HG02938 (cell line): ENCODE data around the gene SYTL3.
"Not testable (repeated sequence)": the region's sequence is repeated elsewhere in the genome, so short reads cannot be mapped to it uniquely, and the experiment has no call there.

Experiments used
- ATAC-seq: cut with Tn5 transposase; IDR thresholded peaks from one replicate; pipeline ENCODE4 v1.9.1; 2021; ENCODE audit warnings: mild to moderate bottlenecking, moderate library complexity; ENCODE audit not compliant: unreplicated experiment

Gene SYTL3, protein sequence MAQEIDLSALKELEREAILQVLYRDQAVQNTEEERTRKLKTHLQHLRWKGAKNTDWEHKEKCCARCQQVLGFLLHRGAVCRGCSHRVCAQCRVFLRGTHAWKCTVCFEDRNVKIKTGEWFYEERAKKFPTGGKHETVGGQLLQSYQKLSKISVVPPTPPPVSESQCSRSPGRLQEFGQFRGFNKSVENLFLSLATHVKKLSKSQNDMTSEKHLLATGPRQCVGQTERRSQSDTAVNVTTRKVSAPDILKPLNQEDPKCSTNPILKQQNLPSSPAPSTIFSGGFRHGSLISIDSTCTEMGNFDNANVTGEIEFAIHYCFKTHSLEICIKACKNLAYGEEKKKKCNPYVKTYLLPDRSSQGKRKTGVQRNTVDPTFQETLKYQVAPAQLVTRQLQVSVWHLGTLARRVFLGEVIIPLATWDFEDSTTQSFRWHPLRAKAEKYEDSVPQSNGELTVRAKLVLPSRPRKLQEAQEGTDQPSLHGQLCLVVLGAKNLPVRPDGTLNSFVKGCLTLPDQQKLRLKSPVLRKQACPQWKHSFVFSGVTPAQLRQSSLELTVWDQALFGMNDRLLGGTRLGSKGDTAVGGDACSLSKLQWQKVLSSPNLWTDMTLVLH

DNA sequence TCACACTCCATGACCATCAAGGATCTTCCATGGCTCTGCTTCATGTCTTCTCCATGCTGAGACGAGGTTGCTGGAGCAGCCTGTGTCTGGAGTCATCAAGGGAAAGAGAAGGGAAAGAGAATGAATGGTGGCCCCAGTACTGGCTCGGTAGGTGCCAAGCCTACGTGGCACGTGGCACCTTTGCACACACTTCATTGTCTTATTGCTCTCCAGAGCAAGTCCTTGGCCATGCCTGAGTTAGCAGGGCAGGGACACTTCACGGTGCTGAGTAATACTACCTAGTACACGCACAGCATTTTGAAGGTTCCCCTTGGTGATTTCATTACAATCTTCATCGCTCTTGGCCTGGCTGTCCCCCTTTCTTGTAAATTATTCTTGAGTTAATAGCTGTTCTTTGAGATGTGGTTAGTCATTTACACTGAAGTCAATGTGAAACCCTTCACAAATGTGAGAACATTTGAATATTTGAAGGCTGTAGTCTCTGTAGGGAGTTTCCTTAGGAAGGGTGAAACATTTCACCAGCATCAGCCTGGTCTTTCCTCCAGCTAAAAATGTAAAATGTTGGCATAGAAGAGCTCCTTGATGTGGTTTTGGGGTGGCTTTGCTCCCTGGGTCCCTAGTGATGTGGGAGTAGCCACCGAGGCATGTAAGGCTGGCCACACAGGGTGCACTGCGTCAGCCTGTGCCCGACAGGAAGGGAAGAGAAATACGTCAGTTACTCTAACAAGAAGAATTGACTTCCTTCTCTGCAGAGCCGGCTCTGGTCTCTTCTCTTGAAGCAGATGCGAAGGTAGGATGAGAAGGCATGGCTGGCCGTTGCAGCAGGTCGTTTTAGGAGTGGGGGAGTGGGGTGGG is at the start of gene SYTL3:
TSS of gene SYTL3 (plus strand) at position 766 of the 855 bp plus-strand sequence. CDS start 13,215 bp downstream, outside the sequence.
- peak; percentile 42 for ATAC-seq

DNA sequence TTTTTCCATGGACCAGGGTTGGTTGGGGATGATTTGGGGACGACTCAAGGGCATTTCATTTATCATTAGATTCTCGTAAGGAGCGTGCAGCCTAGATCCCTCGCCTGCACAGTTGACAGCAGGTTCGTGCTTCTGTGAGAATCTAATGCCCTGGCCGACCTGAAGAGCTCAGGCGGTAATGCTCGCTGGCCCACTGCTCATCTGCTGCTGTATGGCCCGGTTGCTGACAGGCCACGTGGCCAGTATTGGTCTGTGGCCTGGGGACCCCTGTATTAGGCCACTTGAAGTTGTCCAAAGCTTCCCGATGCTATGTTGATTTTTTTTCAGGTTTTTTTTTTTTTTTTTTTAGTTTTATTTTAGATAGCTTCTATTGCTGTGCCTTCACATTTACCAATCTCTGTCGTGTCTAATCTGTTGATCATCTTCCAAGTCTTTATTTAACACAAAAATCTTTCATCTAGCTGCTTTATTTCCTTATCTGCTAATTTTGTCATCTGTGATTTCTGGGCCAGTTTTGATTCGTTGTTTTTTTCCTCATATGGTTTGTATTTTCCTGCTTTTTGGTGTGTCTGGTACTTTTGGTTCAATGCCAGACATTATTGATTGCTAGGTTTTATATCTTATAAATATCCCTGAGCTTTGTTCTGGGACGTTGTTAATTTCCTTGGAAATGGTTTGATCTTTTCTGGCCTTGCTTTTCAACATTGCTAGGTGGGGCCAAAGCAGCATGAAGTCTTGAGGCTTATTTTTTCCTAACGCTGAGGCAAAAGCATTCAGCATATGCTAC is 46.4 kb upstream of the SYTL3 start:
- no peak for ATAC-seq

DNA sequence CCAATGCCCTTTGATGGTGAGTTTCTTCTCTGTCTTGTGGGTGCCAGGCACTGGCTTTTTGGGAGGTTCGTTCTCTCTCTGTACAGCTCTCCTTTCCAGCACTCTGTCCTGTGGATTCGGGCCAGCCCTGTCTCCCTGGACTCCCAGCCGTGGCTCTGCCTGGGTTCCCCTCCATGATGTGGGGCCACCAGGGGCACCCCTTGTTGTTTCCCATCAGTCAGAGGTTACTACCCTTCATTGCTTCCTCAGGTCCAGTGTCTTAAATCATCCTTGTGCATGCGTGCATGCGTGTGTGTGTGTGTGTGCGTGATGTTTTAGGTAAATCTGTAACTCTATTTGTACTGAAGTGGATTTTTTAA is 45.8 kb upstream of the SYTL3 start:
- no peak for ATAC-seq

DNA sequence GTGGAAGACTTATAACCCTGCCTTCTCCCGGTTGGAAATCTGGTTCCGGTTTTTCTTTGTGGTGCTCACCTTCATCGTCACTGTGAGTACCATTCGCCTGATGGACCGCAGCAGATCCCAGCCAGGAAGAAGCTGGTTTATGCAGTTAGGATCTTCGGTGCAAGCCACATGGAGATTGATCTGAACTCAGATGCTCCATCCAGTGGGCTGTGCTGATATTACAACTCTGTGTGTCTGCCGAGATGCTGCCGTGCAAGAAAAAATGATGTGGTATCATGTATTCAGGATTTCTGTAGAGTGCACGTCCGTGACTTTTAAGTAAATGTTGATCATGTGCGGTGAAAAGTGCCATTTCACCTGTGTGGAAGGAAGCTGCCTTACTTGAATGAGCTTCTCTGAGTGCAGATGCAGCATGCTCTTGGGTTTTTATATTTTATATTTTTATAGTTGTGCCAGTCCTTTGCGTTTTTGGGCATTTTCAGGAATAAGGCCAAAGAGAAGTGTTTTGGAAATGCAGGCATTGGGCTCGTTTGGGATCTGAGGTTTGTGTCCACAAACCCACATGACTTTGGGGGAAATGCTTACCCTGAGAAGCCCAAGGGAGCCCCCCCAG is 44.5 kb upstream of the SYTL3 start:
- ATAC-seq: no peak

DNA sequence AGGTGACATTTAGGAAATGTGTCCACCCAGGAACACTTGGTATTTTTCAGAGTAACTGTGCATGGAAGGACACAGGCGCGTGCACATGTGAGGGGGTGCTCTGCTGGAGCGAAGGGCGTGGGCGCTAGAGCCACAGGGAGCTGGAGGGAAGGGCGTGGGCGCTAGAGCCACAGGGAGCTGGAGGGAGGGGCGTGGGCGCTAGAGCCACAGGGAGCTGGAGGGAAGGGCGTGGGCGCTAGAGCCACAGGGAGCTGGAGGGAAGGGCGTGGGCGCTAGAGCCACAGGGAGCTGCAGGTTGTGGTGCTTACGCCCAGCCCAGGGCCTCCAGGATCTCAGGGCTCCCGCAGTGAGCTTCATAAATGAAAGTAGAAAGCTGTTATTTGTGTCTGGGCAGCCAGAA is 43.8 kb upstream of the SYTL3 start:
- not testable (repeated sequence) for ATAC-seq

DNA sequence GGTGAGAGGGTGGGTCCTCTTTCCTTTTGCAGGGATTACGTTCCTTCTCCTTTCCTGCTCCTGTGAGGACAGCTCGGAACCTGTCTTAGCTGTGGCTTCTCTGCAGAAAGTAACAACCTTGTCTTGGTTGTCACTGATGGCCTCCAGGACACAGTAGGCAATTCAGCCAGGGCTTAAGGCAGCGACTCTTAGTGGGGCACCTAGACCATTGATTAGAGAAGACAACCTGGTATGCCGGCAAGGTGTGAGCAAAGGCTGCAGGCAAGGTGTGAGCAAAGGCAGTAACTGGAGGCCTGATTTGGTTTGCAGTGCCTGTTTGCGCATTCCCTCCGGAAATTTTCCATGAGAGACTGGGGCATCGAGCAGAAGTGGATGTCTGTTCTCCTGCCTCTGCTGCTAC is 42.9 kb upstream of the SYTL3 start:
- no peak for ATAC-seq

DNA sequence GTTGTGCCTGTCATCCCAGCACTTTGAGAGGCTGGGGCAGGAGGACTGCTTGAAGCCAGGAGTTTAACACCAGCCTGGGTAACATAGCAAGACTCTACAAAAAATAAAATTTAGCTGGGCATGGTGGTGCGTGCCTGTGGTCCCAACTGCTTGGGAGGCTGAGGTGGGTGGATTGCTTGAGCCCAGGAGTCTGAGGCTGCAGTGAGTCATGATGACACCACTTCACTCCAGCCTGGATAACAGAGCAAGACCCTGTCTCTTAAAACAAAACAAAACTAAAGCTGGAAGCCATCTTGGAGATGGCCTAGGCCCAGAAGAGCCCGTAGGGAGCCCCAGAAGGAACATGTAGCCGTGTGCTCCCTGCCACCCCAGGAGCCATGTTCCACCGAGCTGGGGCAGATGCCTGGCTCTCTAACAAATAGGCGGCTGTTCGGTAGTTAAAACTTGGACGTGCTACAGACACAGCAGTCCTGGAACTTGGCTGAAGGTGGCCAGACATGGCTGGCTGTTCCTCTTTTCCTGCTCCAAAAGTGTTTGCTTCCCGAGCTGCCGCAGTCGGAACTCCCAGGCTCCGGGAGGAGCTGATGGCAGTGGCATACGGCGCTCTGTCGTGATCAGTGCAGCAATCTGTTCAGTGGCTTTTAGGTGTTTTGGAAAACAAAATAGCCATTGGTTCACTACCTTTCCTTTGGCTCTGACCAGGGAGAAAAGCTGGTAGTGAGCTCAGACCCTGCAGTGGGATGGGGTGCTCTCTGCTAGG is 42.3 kb upstream of the SYTL3 start:
- no peak for ATAC-seq

DNA sequence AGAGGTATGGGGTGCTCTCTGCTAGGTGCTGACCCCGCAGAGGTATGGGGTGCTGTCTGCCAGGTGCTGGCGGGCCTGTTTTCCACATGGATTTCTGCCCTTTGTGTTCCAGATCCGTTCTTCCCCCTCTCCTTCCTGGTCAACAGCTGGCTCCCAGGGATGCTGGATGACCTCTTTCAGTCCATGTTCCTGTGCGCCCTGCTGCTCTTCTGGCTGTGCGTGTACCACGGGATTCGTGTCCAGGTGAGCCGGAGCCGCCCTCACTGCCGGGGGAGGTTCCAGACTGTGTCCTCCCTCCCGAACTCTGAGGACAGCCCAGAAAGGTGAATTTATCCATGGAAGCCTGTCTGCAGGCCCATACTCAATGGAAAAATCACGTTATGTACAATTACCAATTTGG is 41.6 kb upstream of the SYTL3 start:
- no peak for ATAC-seq

DNA sequence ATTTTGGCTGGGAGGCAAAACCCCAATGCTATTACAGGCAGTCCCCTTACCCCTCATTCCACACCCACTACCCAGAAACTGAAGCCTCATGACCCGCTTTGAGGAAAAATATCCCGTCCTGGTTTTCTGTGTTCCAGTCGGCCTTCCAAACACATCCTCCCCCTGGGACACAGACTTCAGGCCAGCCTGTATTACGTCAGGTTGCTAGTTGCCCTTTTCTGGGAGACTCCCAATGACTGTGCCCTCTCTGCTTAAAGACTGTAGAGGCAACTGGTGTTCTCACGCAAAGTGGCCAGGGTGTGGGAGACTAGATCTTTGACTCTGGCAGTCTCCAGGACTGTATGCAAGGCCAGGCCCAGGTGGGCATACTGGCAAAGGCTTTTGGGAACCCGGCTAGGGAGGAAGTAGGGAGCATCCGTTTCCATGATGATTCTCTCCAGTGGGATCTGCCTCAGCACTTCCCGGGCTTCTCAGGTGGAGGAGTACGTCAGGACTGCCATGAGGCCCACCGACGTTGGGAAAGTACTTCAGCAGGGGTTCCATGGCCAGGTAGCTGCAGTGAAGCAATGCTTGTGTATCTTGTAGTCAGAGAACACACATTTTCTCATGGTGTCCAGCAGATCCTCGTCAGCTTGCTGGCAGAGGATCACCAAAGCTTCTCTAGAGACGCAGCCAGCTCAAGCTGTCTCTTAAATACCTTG is 40.2 kb upstream of the SYTL3 start:
- ATAC-seq: no peak

DNA sequence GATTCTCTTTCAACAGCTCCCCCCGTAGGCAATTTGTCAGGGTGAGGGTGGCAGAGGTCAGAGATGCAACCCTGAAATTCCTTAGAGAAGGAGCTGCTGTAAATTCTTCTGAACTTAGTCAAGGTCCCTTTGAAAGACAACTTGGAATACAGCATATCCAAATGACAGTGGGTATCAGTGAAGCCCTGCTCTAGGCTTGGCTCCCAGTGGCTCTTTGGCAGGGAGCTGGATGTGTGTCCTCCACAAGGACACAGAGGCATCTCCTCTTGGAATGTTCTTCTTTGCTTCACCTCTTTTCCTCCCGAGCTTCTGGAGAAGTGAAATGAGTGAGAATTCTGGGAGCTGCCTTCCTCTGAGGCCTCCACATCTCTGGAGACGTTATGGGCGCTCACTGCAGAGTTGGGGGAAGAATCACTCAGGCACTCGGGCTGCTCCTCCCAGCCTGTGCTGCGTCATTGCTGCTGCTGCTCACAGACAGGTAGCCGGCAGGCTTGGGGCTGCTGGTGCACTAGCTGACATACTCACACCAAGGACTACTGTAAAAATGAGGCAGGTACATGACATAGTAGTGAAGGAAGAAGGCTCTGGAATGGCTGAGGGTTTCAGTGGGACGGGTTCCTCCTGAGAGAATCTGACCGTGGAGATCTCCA is 39.4 kb upstream of the SYTL3 start:
- no peak for ATAC-seq

DNA sequence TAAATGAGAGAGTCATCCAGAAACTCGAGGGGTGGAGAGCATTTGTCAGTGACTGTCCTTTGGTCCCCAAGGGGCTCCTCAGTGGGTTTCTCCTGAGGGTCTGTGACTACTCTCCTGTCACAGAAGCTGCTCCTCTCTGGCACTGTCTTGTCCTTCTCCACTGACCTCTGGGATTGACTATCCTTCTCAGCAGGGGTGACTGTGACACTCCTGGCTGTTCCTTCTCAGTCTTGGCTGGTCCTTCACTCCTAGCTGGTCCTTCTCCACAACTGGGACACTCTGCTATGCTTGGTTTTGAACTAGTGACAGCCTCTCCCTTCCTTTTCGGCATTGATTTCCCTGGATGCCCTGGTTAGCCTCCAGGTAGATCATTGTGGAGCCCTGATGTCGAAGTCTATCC is 38.8 kb upstream of the SYTL3 start:
- no peak for ATAC-seq

DNA sequence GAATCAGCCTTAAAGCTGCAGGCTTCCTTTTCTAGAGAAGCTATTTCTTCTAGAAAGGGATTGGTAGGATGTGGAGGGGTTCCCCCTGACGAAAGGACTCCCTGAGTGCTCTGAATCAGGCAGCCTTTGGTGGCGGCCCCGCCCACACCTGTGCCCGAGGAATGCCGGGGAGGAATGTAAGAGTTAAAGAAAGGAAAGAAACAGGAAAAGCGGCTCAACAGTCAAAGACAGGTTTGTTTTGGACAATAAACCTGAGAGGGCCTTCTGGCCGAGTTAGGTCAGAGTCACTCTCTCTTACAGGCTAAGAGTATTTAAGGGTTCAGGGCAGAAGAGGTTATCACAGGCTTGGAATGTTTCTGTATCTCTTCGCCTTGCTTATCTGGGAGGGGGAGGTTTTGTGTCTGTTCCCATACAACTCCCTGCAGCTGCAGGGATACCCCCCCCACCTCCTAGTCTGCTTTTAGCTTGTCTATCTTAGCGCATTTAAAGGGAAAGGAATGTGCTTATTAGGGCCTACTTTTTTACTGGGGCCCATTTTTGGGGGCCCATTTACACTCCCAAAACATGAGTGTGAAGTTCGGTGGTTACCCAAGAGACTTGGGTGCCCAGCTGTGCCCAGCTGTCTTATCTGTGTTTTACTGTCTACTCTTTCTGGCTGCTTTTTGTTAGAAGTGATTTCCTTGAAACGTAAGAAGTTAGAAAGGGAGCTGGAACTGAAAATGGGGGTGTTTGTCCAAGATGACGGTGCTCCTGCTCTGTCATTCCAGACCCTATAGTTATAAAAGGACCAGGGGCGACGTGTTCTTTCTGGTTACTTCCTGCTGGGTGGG is 38.1 kb upstream of the SYTL3 start:
- no peak for ATAC-seq

DNA sequence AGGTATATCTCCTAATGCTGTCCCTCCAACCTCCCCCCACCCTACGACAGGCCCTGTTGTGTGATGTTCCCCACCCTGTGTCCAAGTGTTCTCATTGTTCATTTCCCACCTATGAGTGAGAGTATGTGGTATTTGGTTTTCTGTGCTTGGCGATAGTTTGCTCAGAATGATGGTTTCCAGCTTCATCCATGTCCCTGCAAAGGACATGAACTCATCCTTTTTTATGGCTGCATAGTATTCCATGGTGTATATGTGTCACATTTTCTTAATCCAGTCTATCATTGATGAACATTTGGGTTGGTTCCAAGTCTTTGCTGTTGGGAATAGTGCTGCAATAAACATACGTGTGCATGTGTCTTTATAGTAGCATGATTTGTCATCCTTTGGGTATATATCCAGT is 35.2 kb upstream of the SYTL3 start:
- ATAC-seq: not testable (repeated sequence)

DNA sequence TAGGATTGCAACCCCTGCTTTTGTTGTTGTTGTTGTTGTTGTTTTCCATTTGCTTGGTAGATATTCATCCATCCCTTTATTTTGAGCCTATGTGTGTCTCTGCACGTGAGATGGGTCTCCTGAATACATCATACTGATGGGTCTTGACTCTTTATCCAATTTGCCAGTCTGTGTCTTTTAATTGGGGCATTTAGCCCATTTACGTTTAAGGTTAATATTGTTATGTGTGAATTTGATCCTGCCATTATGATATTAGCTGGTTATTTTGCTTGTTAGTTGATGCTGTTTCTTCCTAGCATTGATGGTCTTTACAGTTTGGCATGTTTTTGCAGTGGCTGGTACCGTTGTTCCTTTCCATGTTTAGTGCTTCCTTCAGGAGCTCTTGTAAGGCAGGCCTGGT is 31.6 kb upstream of the SYTL3 start:
- not testable (repeated sequence) for ATAC-seq

DNA sequence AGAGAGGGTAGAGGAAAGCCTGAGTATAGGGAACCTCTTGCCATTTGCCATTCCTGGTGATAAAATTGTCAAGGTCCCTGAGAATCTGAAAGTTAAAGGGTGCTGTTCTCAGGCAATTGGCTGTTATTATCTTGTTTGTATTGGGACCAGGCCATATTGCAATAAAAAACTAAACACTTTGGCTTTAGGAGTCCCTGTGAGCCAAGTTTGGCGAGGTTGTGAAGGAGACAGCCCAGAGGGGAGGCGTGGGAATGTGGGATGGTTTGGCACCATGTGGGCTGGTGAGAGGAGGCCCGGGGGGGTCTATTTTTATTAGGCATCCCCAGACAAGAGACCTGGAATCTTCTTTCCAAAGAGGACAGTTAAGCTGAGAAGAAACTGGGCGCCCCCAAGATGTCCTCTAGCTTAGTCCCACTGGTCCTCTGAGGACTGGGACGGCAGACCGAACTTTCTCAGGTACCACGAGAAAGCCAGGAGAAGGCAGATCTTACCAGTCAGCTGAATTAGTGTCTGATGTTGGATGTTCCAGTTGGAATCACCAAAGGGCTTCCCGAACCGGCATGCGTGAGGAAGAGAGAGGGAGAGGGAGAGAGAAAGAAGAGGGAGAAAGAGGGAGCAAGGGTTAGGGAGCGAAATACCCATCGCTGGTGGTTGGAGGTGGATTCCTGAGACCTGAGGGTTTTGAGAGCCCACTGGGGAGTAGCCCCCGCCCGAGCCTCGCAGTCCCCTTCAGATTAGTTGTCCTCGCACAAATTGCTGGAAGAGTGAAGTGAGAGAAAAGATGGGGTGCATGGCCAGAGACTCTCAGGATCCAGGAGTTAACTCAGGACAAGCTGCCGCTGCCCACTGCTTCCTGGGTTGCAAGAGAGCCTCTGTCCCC is 29.7 kb upstream of the SYTL3 start:
- no peak for ATAC-seq

DNA sequence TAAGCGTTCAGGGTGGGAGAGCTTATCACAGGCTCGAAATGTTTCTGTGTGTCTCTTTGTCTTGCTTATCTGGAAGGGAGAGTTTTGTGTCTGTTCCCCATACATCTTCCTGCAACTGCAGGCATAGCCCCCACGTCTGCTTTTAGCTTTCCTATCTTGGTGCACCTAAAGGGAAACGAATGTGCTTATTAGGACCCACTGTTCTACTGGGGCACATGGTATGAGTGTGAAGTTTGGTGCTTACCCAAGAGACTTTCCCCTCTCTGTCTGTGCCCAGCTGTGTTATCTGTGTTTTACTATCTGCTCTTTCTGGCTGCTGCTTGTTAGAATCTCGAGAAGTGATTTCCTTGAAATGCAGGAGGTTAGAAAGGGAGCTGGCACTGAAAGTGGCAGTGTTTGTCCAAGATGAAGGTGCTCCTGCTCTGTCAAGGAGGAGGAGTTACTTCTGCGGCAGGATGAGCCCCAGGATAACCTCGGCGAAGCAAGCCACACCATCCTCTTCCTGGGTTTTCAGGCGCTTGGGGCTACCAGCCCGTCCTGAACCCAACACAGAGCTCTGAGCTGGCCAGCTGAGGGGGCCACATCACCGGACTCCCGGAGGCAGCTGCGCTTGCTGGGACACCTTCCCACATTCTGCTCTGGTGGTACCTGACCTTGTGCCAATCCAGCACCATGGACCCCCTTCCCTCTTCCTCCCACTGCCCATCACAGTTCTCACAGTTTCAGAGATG is 28.7 kb upstream of the SYTL3 start:
- ATAC-seq: no peak
